MCF 10A (cell line): Measurements from ENCODE around the gene FARSB. TPM values are rescaled to one million over a fixed set of nuclear protein-coding genes. Genes with fewer than 3 reads are reported as not detected.

Experiments
- BruUV-seq: library from RNA; stranded (reverse); fragments of 400-500 nt; replicated peaks from 2 replicates; lab custom pipeline; 2021; lab: Mats Ljungman, UMichigan
- CTCF ChIA-PET: fragments of 300-600 bp; sonication (Branson Sonifier 250); formaldehyde crosslinking; extraction: SDS; loops from one replicate; lab custom pipeline; 2021; ENCODE audit warnings: antibody characterized with exemption, inconsistent platforms; lab: Yijun Ruan, JAX
- POLR2A ChIA-PET: fragments of 300-600, 350-650 bp; sonication (Branson Sonifier 250); formaldehyde crosslinking; extraction: SDS; loops from one replicate; lab custom pipeline; 2020; ENCODE audit warnings: antibody characterized with exemption, inconsistent platforms; lab: Yijun Ruan, JAX
- DNase-seq: peaks from one replicate; pipeline ENCODE4 v3.0.0-alpha.2; 2018; ENCODE audit not compliant: unreplicated experiment
- H3K27ac Mint-ChIP-seq: one replicate; pipeline ENCODE4 v1.8.0; 2022; ENCODE audit warnings: mild to moderate bottlenecking, low read depth, mixed read lengths; ENCODE audit not compliant: unreplicated experiment
- H3K27me3 Mint-ChIP-seq: one replicate; pipeline ENCODE4 v1.8.0; 2022; ENCODE audit warnings: mixed read lengths; ENCODE audit not compliant: insufficient read depth, unreplicated experiment
- H3K36me3 Mint-ChIP-seq: one replicate; pipeline ENCODE4 v1.8.0; 2022; ENCODE audit warnings: mild to moderate bottlenecking, moderate library complexity, mixed read lengths; ENCODE audit not compliant: insufficient read depth, unreplicated experiment
- H3K4me1 Mint-ChIP-seq: one replicate; pipeline ENCODE4 v1.8.0; 2022; ENCODE audit warnings: mixed read lengths; ENCODE audit not compliant: insufficient read depth, unreplicated experiment
- H3K4me3 Mint-ChIP-seq: one replicate; pipeline ENCODE4 v1.8.0; 2022; ENCODE audit warnings: mild to moderate bottlenecking, moderate library complexity, mixed read lengths; ENCODE audit not compliant: unreplicated experiment
- H3K9me3 Mint-ChIP-seq: one replicate; pipeline ENCODE4 v1.8.0; 2022; ENCODE audit warnings: mixed read lengths; ENCODE audit not compliant: unreplicated experiment
- intact Hi-C: fragments of 100-400 bp; cut with micrococcal nuclease; formaldehyde crosslinking; loops from 2 replicates; pipeline ENCODE4 v1.14.1; 2022
- total RNA-seq: library from RNA; stranded (reverse); gene quantifications from 2 replicates; pipeline ENCODE4 v1.2.3, GENCODE V29; 2022
- TF ChIP-seq, protein P1 (sequence below): fragments of 200-600 bp; IDR thresholded peaks from one replicate; pipeline ENCODE4 v1.8.0; 2022; ENCODE audit warnings: antibody characterized with exemption, mild to moderate bottlenecking; ENCODE audit not compliant: unreplicated experiment

FARSB gene
- total RNA-seq, 1 experiment from 2014 or later = 70.3 TPM

DNA sequence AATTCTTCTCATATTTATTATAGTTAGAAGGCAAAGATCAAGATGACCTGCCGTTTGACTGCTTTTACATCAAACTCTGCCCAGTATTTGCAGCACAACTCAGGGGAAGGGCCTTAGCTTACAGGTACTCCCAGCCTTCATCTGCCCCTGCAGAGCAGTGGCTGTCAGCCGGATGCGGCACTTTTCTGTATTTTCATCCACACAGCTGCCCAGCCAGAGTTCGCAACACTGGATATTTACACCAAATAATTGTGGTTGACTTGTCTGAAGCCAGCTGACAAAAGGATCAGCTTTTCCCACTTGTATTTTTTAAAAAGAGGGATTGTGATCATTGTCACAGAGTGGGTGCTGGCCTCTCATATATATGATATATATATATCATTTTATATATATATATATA is 94.7 kb downstream of the FARSB start:
- TF ChIP-seq, protein P1, sequence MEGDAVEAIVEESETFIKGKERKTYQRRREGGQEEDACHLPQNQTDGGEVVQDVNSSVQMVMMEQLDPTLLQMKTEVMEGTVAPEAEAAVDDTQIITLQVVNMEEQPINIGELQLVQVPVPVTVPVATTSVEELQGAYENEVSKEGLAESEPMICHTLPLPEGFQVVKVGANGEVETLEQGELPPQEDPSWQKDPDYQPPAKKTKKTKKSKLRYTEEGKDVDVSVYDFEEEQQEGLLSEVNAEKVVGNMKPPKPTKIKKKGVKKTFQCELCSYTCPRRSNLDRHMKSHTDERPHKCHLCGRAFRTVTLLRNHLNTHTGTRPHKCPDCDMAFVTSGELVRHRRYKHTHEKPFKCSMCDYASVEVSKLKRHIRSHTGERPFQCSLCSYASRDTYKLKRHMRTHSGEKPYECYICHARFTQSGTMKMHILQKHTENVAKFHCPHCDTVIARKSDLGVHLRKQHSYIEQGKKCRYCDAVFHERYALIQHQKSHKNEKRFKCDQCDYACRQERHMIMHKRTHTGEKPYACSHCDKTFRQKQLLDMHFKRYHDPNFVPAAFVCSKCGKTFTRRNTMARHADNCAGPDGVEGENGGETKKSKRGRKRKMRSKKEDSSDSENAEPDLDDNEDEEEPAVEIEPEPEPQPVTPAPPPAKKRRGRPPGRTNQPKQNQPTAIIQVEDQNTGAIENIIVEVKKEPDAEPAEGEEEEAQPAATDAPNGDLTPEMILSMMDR = no peak
- no TSS peak for BruUV-seq
- POLR2A ChIA-PET = interaction anchor here (0.6 to 2.4 kb wide), 5 partner anchors 10 to 243 kb away, joined by 3 to 17 read pairs (median 6); no protein-coding TSS in a partner anchor
- Mint-ChIP-seq H3K27me3 (no peaks in the 10 kb centered on the region), H3K4me3 (no peak overlapping the region), H3K27ac (no peak overlapping the region), H3K36me3 (peaks cover 88% of the 10 kb centered on the region), H3K4me1 (peaks cover 7% of the 10 kb centered on the region), H3K9me3 (no peaks in the 10 kb centered on the region)
- intact Hi-C loops = loop anchor here (1.0 to 5.0 kb wide), 2 partner anchors 243 to 534 kb away; no protein-coding TSS in a partner anchor
- CTCF ChIA-PET = interaction anchor here (0.7 to 4.7 kb wide), 16 partner anchors 10 to 537 kb away, joined by 3 to 33 read pairs (median 5); a partner anchor contains a TSS
- no peak for DNase-seq

- DNase-seq = no peak
- intact Hi-C loops = no loop called here
- Mint-ChIP-seq H3K4me1 (peaks cover 4% of the 10 kb centered on the region), H3K27ac (no peak overlapping the region), H3K27me3 (no peaks in the 10 kb centered on the region), H3K36me3 (peaks cover 64% of the 10 kb centered on the region), H3K9me3 (no peaks in the 10 kb centered on the region), H3K4me3 (no peak overlapping the region)
- CTCF ChIA-PET = interaction anchor here (0.6 to 2.5 kb wide), 3 partner anchors 10 to 1205 kb away, joined by 4 to 11 read pairs (median 7); no protein-coding TSS in a partner anchor
- TF ChIP-seq, protein P1 = no peak
- BruUV-seq = no TSS peak
- POLR2A ChIA-PET = interaction anchor here (0.6 to 2.8 kb wide), 5 partner anchors 35 to 131 kb away, joined by 3 to 11 read pairs (median 3); no protein-coding TSS in a partner anchor
These were observed 101.4 kb downstream of the FARSB start for GRCh38 chr2:222554517-222554916.

GRCh38 chr2:222548992-222549391 is 106.9 kb downstream of the FARSB start:
- Mint-ChIP-seq H3K4me3 (no peak overlapping the region), H3K27me3 (no peaks in the 10 kb centered on the region), H3K9me3 (no peaks in the 10 kb centered on the region), H3K27ac (no peak overlapping the region), H3K36me3 (peaks cover 59% of the 10 kb centered on the region), H3K4me1 (peaks cover 9% of the 10 kb centered on the region)
- DNase-seq = no peak
- CTCF ChIA-PET = interaction anchor here (0.6 kb wide), 1 partner anchor 139 kb away, joined by 3 read pairs; no protein-coding TSS in a partner anchor
- TF ChIP-seq, protein P1 = no peak
- POLR2A ChIA-PET = interaction anchor here (1.3 to 1.7 kb wide), 2 partner anchors 30 to 231 kb away, joined by 3 to 5 read pairs; no protein-coding TSS in a partner anchor
- intact Hi-C loops = no loop called here
- no TSS peak for BruUV-seq

DNA sequence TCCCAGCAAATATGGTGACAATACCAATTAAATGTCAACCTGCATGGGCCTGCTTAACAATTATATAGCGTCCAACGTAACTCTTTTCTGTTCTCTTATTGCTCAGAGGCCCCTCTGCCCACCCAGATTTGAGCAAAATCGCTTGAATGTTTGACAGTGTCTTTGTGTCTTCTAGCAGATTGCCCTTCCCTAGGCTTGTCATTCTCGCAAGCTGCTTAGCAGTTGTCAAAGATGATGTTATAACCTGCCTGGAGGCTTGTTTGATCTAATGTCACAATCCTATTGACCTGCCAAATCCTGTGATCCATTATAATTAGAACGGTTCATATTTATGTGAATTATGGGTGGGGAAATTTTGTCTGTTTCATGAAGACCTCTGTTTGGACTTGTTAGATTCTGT is 108.8 kb downstream of the FARSB start:
- DNase-seq = no peak
- Mint-ChIP-seq H3K27ac (no peak overlapping the region), H3K4me3 (no peak overlapping the region), H3K9me3 (no peaks in the 10 kb centered on the region), H3K36me3 (peaks cover 59% of the 10 kb centered on the region), H3K27me3 (no peaks in the 10 kb centered on the region), H3K4me1 (peaks cover 9% of the 10 kb centered on the region)
- ChIA-PET POLR2A (no interaction called here), CTCF (interaction anchor here (0.6 kb wide), 3 partner anchors 16 to 522 kb away, joined by 4 to 5 read pairs (median 5); no protein-coding TSS in a partner anchor)
- no TSS peak for BruUV-seq
- TF ChIP-seq, protein P1 = no peak
- intact Hi-C loops = no loop called here
